Vagina (tissue), 2 donors: ENCODE measurements around the gene SYMPK.

Experiments used
- CTCF ChIP-seq, 3 experiments: fragments of 450-650 bp in 2 of 3; fragments of 200-600 bp in 1 of 3; sonication (generic) in 1 of 3; IDR thresholded peaks; one replicate each; pipeline ENCODE4 v1.5.1; 2017 to 2019; ENCODE audit warnings: antibody characterized with exemption in 3 of 3, mild to moderate bottlenecking in 2 of 3, moderate library complexity in 2 of 3
- POLR2A ChIP-seq, 2 donors: fragments of 450-650 bp; IDR thresholded peaks; one replicate each; pipeline ENCODE4 v1.6.1; 2017; ENCODE audit warnings: antibody characterized with exemption in 2 of 2, mild to moderate bottlenecking in 2 of 2, moderate library complexity in 2 of 2
- POLR2AphosphoS5 ChIP-seq, 2 donors: sonication (generic); formaldehyde crosslinking; IDR thresholded peaks; one replicate each; pipeline ENCODE4 v1.9.0; 2017; ENCODE audit warnings: antibody characterized with exemption in 2 of 2, mild to moderate bottlenecking in 2 of 2, low read depth in 1 of 2; ENCODE audit not compliant: insufficient read depth in 1 of 2

- TF ChIP-seq CTCF (IDR thresholded peaks at IDR 0.05) (no peak), POLR2A (IDR thresholded peaks at IDR 0.05) (no peak), POLR2AphosphoS5 (IDR thresholded peaks at IDR 0.05; ENCODE audit: insufficient read depth in 1 of 2, low read depth in 1 of 2) (peak; percentile 76 to 81)
These were observed 79.8 kb downstream of the SYMPK start for GRCh38 chr19:45782820-45783785.
